ENCODE data around the gene VASN.
A peak's percentile ranks its signal among the peaks of the same experiment; 100 is the strongest.
"Not testable (repeated sequence)": the region's sequence is repeated elsewhere in the genome, so short reads cannot be mapped to it uniquely, and the experiment has no call there.

The VASN gene

DNA sequence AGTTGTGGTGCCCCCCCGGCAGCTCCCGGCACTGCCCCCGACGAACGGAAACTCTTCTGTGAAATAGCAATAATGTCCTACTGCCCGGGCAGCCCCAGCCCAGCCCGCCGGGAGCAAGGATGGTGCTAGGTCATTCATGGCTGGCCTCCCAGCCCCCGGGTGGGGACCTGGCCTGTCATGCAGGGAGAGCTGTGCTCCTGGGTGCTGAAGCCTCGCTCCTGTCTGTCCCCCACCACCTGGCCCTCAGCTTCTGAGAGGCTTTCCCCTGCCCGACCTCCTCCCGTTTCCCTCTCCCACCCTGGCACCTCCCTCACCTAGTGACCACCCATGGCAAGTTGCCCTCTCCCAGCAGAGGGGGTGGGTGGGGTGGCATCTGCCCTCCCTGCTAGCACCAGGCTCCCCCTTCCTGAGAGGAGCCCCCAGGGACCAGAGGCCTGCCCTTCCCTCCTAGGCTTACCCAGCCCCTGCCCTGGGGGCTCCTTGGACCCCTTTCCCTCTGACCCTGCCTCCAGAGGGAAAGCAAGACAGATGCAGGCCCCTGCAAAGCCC lies 34.0 kb upstream of the VASN start:
- no peak for DNase-seq (ENCODE audit: low read depth)

DNA sequence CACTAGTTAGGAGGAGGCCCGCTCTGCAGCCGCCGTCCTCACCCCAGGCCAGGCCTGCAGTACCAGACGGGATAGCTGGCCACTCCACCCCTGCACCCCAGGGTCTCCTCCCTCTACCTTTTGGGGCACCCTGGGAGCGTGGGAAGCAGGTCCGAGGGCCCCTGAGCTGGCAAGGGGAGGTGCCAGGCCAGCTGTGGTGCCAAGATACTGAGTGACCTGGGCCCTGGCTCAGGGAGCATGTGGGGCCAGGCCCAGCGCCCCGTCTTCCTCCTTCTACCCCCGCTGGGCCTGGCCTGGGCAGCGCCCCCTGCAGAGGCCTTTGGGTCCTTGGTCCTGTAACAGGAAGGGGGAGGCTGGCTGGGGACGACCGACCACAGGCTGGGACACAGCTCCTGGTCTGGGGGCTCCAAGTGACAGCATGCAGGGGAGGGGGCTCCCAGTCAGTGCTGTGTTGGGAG lies 33.5 kb upstream of the VASN start:
- DNase-seq (ENCODE audit: low read depth) = no peak

GRCh38 chr16:4338712-4339299 lies 32.8 kb upstream of the VASN start:
- no peak for DNase-seq (ENCODE audit: low read depth)

DNA sequence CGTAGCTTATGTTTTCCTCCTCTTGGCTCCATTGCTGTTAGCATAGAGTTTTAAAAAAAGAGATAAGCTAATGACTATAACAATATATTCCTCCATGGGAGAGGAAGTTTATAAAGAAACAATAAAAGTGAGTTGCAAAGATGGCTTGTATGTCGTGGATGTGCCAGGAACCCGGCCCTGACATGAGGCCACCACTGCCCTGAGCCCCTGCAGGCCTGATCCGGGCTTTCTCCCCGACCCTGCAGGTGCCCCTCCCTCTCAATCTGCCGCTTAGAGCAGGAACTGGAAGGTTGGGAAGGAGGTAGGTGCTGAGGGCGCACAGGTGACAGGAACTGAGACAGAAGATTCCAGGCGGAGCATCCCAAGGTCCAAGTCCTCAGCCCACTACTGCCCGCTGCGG lies 32.2 kb upstream of the VASN start:
- no peak for DNase-seq (ENCODE audit: low read depth)

DNA sequence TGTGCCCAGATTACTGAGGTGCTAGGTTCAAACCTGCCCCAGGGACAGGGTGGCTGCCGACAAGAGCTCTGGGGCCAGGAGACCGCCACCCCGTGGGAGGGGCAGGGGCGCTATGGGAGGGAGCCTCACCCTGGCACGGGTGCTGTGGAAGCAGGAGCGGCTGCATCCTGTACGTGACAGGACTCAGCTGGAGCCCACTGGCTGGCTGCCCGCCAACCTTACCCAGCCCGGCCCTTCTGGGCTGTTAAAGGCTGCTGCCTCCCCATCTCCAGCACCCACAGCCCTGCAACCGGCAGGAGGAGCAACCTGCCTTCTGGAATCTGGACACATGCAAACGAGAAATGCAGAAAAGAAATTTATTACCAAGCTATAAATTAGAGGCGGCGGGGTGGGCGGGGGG lies 31.7 kb upstream of the VASN start:
- DNase-seq (ENCODE audit: low read depth) = peak; percentile 43

DNA sequence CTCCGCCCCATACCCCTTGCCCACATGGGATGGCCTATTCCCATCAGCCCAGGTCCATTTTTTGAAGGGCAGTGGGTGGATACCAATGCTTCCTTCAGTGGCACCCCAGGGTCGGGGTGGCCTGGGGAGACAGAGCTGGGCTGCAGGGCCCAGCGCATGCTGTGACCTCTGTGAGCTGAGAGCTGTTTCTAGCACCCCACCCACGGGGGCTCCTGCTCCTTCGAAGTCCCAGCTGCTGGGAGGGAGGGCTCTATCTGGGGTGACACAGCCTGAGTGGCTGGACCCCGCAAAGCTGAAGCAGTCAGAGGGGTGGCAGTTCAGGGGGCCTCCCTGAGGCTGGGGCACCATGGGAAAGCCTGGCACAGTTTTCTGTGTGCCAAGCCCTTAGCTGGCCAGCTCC lies 31.2 kb upstream of the VASN start:
- DNase-seq (ENCODE audit: low read depth) = no peak

DNA sequence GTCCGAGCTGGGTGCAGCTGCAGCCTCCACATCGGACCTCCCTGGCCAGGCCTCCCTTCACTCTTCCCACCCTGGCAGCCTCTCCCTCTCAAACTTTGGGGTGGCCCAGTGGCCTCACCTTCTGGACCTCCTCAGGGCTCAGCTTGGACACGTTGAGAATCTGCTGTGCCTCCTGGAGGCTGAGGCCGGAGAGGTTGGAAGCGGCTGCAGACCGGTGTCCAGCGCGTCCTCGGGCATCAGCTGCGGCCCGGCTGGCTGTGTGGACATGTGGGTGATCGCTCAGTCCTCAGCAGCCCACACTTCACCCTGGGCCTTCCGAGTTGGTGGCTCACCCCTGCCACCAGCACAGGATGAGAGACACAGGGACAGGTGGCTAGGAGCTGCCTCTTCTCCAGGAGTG lies 30.4 kb upstream of the VASN start:
- no peak for DNase-seq (ENCODE audit: low read depth)

DNA sequence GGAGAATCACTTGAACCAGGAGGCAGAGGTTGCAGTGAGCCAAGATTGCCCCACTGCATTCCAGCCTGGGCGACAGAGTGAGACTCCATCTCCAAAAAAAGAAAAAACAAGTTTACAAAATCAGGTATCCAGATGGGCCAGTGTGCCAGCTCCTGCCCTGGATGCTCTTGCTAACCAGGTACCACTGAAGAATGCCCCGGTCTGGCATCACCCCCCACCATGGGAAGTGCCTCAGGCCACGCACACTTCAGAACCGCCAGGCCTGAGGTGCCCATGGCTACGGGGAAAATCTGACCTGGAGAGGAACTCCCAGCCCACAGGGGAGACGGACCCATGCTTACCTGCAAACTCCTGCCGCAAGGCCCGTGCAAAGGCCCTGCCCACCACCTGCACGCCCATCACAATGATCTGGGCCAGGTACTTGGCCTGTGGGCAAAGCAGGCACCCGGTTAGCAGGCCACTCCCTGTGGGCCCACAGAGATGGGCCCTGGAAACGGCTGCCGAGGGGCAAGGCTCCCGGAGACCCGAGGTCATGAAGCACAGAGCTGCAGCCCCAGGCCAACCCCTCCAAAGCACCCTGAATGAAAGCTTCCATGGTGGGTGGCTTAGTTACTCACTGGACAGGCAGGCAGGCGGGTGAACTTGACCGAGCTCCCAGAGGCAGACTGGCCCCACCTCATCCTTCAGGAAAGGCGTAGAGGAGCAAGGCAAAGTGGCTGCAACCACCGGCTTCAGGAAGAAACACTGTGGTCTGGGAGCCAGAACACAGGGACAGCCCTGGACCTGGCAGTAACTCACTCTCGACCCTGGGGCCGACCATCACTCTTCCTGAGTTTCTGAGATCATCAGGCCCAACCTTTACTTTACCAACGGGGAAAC lies 28.5 kb upstream of the VASN start:
- no peak for DNase-seq (ENCODE audit: low read depth)

- not testable (repeated sequence) for DNase-seq (ENCODE audit: low read depth)
Observed at GRCh38 chr16:4344300-4344982, 27.2 kb upstream of the VASN start.

- DNase-seq (ENCODE audit: low read depth) = peak; percentile 31
Observed at GRCh38 chr16:4344983-4345835, 26.4 kb upstream of the VASN start.

- DNase-seq (ENCODE audit: low read depth) = no peak
Observed at GRCh38 chr16:4345836-4346781, 25.5 kb upstream of the VASN start.

GRCh38 chr16:4347010-4347409 lies 24.6 kb upstream of the VASN start:
- no peak for DNase-seq (ENCODE audit: low read depth)

DNA sequence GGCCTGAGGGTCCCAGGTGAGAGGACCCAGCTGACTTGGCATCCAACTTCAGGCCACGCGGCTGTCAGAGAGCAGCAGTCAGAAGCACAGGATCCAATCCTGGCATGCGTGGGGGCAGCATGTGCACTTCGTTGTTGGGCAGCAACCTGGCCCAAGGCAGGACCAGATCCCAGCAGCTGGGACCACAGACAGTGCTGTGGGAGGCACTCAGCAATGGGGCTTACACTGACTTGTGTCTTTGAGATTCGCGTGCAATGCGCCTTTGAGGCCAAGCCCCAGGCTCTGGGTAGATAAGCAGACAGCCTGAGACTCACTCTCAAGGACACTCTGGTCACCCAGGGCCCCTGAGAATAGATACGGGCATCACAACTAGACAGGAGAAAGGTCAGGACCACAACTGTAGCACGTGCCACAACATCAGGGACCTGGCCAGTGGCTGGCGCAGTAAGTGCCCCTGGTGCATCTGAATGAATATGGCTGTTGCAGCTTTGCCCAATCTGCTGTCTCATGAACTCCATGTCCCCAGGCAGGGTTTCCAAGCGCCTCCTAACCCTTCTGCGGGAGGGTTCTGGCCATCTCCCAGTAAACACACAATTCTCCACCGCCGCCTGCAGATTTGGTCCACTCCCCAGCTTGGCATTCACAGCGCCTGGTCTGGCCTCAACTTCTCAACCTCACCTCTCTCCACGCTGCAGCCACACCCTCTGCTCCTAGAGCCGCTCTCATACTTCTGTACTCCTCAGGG lies 23.7 kb upstream of the VASN start:
- DNase-seq (ENCODE audit: low read depth) = no peak

DNA sequence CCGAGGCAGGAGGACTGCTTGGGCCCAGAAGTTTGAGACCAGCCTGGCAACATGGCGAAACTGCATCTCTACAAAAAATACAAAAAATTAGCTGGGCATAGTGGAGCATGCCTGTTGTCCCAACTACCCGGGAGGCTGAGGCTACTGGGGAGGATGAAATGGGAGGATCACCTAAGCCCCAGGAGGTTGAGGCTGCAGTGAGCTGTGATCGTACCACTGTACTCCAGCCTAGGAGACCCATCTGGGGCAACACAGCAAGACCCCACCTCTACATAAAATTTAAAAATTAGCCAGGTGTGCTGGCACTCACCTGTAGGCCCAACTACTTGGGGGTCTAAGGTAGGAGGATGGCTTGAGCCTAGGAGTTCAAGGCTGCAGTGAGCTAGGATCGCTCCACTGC lies 22.3 kb upstream of the VASN start:
- DNase-seq (ENCODE audit: low read depth) = no peak

GRCh38 chr16:4350365-4350786 lies 21.3 kb upstream of the VASN start:
- DNase-seq (ENCODE audit: low read depth) = no peak

DNA sequence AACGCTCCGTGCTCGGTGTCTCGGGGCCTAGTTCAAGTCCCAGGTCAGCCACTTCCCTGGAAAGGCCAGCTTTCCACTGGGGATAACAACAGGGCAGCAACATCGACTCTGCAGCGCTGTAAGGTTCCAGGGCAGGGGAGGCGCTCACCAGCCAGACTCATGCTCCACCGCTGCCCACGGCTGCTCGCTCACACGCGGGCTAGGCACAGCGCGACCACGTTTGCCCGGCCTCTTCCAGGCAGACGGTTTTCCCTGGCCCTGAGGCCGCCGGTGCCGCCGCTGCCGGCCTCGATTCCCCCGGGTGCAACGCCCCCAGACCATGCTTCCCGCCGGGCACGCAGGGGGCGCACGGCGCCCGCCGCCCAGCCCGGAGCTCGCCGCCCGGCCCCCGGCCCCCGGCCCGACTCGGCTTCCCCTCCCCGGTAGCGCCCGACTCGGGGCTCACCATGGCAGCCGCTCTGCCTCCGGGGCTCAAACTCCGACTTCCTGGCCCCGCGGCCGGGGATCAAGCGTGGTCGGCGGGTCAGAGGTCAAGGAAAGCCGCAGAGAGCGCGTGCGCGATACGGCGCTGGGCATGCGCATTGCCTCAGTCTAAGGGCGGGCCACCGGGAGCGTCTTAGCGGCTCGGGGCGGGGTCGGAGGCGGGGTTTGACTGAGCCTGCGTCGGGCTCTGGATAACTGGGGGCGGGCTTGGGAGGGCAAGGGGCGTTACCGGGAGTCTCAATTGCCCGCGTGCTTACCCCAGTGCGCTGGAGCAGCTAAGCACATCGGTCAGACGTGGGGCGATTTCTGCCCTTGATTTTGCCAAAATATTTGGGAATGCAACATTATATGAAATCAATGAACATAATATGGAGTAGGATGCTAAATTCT lies 20.6 kb upstream of the VASN start, which contains the start of gene PAM16:
PAM16 (minus strand) TSS at position 535 of the 873 bp plus-strand sequence; CDS start at position 448, 87 bp downstream.
- peak; percentile 94 for DNase-seq (ENCODE audit: low read depth)

- DNase-seq (ENCODE audit: low read depth) = peak; percentile 70
Observed at GRCh38 chr16:4351880-4352279, 19.8 kb upstream of the VASN start.

- no peak for DNase-seq (ENCODE audit: low read depth)
Observed at GRCh38 chr16:4352843-4353242, 18.8 kb upstream of the VASN start.

GRCh38 chr16:4353675-4354074 lies 18.0 kb upstream of the VASN start:
- DNase-seq (ENCODE audit: low read depth) = no peak
